HS-5 (cell line): ENCODE results near the gene TNFSF13.

ENCODE experiments used
- DNase-seq: peaks from one replicate; pipeline ENCODE4 v3.0.0-alpha.2; 2012; ENCODE audit warnings: low read depth

Gene TNFSF13, protein sequence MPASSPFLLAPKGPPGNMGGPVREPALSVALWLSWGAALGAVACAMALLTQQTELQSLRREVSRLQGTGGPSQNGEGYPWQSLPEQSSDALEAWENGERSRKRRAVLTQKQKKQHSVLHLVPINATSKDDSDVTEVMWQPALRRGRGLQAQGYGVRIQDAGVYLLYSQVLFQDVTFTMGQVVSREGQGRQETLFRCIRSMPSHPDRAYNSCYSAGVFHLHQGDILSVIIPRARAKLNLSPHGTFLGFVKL

DNA sequence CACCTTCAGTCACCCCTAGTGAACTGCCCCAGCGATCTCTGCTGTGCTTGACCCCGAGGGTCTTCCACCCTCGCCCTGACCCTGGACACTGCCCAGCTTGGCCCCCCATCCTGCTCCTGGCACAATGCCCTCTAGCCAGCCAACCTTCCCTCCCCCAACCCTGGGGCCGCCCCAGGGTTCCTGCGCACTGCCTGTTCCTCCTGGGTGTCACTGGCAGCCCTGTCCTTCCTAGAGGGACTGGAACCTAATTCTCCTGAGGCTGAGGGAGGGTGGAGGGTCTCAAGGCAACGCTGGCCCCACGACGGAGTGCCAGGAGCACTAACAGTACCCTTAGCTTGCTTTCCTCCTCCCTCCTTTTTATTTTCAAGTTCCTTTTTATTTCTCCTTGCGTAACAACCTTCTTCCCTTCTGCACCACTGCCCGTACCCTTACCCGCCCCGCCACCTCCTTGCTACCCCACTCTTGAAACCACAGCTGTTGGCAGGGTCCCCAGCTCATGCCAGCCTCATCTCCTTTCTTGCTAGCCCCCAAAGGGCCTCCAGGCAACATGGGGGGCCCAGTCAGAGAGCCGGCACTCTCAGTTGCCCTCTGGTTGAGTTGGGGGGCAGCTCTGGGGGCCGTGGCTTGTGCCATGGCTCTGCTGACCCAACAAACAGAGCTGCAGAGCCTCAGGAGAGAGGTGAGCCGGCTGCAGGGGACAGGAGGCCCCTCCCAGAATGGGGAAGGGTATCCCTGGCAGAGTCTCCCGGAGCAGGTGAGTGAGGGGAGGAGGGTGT is at the start of gene TNFSF13:
TSS of gene TNFSF13 (plus strand) at position 207 of the 776 bp plus-strand sequence. CDS start at position 497, 290 bp downstream.
- DNase-seq, result no peak

DNA sequence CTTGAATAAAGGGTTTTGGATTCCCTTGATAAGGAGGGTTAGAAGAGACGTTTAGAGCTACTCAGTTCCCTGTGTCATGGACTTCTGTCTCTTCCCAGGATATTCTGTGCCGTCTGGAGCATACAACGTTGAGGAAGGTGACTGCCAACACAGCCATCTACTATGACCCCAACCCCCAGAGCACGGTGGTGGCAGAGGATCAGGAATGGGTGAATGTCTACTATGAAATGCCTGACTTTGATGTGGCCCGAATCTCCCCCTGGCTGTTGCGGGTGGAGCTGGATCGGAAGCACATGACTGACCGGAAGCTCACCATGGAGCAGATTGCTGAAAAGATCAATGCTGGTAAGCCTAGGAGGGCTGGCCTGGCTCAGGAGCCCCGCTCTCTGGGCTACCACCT is 49.7 kb upstream of the TNFSF13 start:
- DNase-seq, result no peak

DNA sequence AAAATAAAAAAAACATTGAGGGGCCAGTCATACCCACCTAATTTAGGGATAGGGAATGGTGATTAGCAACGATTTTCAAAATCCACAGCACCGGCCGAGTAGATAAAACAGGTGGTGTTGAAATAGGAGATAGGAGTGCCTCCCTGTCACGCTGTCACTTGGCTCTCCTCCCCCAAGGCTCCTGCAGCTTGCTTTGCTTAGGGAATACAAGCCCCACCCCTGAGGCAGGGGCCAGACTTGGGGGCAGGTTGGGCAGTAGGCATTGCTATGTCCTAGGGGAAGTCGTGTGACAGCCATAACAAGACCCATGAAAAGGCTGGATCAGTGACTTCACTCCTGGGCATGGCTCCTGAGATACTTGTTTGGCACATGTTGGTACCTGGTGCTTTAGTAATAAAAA is 48.6 kb upstream of the TNFSF13 start:
- DNase-seq, result no peak

DNA sequence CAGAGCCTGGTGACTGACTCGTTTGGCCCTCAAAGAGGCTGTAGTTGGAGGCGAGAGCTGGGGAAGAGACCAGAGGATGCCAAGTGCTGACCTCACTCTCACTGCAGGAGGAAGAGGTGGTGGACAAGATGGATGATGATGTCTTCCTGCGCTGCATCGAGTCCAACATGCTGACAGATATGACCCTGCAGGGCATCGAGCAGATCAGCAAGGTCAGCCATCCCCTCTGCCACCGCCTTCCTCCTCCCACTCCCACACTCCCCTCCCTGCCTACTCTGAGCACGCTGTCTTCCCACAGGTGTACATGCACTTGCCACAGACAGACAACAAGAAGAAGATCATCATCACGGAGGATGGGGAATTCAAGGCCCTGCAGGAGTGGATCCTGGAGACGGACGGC is 47.4 kb upstream of the TNFSF13 start:
- DNase-seq, result no peak

DNA sequence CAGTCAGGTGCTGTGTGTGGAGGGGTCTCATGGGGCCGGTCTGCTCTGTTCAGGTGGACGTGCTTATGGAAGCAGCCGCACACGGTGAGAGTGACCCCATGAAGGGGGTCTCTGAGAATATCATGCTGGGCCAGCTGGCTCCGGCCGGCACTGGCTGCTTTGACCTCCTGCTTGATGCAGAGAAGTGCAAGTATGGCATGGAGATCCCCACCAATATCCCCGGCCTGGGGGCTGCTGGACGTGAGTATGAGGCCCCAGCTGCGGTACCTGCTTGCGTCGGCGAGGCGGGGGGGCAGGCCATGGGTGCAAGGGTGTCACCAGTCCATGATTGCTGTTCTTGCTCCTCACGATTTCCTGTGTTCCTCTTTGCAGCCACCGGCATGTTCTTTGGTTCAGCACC is 46.4 kb upstream of the TNFSF13 start:
- no peak for DNase-seq

DNA sequence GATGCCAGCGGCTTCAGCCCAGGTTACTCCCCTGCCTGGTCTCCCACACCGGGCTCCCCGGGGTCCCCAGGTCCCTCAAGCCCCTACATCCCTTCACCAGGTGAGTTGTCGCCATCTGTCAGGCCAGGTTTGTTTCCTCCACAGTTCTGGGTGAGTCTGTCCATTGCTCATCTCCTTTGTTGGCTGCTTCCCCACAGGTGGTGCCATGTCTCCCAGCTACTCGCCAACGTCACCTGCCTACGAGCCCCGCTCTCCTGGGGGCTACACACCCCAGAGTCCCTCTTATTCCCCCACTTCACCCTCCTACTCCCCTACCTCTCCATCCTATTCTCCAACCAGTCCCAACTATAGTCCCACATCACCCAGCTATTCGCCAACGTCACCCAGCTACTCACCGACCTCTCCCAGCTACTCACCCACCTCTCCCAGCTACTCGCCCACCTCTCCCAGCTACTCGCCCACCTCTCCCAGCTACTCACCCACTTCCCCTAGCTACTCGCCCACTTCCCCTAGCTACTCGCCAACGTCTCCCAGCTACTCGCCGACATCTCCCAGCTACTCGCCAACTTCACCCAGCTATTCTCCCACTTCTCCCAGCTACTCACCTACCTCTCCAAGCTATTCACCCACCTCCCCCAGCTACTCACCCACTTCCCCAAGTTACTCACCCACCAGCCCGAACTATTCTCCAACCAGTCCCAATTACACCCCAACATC is 45.6 kb upstream of the TNFSF13 start:
- no peak for DNase-seq

DNA sequence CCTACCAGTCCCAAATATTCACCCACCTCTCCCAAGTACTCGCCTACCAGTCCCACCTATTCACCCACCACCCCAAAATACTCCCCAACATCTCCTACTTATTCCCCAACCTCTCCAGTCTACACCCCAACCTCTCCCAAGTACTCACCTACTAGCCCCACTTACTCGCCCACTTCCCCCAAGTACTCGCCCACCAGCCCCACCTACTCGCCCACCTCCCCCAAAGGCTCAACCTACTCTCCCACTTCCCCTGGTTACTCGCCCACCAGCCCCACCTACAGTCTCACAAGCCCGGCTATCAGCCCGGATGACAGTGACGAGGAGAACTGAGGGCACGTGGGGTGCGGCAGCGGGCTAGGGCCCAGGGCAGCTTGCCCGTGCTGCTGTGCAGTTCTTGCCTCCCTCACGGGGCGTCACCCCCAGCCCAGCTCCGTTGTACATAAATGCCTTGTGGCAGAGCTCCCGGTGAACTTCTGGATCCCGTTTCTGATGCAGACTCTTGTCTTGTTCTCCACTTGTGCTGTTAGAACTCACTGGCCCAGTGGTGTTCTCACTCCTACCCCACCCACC is 44.6 kb upstream of the TNFSF13 start:
- no peak for DNase-seq

DNA sequence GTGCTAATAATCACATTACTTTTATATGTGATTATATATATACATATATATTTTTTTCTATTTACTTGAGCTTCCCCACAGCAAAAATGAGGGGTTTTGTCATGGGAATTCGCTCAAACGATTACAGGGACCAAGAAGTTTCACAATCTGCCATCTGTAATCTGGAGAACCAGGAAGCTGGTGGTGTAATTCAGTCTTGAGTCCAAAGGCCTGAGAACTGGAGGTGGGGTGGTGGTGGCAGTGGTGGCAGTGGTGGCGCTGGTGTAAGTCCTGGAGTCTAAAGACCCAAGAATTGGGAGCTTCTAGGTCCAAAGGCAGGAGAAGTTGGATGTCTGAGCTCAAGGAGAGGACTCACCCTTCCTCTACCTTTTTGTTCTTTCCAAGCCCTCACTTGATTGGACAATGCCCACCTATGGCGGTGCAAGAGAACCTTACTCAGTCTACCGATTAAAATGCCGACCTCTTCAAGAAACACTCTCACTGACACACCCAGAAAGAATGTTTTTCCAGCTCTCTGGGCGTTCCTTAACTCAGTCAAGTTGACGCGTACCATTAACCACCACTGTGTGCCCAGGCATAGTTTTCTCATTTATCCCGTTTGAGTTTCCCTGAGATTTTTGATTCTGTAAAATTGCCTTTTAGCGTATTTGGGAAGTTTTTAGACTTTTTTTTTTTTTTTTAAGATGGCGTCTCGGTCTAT is 42.5 kb upstream of the TNFSF13 start:
- no peak for DNase-seq

DNA sequence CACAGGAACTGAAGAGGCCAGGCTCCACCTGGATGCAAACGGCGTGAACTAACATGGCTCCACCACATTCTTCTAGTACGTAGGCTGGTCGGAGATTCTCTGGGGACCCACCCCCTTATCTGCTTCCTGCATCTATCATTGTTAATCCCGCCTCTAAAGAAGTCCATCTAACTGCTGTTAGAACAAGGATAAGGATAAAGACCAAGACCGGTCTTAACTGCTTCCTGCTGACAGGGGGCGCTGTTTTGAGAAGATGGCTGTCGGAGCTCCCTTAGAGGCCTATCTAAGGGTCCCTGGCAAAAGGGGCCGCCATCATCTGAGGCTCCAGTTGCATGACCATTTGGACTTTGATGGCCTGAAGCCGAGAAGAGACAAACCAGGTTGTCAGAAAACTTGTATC is 35.5 kb upstream of the TNFSF13 start:
- no peak for DNase-seq

DNA sequence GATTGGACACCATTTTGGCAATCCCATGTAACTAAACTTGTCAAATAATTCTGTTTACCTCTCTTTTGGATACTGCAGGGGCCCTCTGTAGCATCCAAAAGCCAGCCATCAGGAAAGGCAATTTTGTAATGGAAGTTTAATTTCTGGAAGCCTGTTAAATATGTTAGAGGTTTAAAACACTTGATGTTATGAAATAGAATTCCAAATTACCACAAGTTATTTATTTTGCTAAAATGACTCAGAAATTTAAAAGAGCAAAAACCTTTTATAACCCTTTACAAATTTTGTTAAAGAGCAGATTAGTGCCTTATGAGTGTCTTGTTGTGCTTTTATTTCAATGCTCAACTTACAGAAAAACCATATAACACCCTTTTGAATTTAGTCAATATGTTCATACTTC is 29.7 kb upstream of the TNFSF13 start:
- DNase-seq, result no peak

DNA sequence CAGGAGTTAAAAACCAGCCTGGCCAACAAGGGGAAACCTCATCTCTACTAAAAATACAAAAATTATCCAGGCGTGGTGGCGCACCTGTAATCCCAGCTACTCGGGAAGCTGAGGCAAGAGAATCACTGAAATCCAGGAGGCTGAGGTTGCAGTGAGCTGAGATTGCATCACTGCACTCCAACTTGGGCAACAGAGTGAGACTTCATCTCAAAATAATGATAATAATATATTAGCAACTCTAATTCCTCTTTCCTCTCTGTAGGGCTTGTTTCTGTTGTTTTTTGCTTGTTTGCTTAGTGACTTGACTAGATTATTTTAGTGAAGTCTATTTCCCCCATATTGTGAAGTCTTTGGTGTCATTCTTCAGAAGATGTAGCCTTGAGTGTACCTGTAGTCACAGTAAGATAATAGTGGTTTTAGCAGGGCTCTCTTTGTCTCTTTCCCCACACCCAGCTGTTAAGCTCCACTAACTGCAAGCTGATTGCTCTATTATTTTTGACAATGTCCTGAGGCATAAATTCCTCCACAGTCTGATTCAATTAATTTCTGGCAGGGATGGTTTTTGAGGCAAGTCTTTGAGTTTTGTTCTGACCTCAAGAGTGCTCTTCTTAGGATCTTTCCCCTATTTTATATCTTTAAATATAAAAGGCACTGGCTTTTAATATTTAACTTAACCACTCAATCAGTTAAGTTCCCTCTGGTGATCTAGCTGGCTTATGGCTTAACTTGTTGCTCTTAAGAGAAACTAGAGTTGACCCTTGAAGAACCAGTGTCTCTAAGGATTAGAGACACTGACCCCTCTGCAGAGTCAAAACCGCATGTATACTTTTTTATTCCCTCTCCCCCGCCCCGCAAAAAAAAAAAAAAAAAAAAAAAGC is 28.3 kb upstream of the TNFSF13 start:
- DNase-seq, result no peak

DNA sequence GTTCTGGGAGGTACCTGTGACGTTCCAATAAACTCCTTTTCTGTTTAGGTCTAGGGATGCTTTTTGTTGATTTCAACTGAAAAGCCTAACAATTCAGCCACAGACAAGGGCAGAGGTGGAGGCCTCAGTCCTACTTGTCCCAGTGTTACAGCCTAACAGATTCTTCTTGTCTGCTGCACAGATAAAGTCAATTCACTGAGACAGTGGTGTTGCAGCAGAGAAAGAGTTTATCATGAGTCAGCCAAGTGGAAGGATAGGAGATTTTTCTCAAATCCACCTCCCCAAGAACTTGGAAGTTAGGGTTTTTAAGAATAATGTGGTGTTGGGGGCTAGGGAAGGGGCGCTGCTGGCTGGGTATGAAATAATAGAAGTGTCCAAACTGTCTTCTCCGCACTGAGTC is 20.5 kb upstream of the TNFSF13 start:
- DNase-seq, result no peak

DNA sequence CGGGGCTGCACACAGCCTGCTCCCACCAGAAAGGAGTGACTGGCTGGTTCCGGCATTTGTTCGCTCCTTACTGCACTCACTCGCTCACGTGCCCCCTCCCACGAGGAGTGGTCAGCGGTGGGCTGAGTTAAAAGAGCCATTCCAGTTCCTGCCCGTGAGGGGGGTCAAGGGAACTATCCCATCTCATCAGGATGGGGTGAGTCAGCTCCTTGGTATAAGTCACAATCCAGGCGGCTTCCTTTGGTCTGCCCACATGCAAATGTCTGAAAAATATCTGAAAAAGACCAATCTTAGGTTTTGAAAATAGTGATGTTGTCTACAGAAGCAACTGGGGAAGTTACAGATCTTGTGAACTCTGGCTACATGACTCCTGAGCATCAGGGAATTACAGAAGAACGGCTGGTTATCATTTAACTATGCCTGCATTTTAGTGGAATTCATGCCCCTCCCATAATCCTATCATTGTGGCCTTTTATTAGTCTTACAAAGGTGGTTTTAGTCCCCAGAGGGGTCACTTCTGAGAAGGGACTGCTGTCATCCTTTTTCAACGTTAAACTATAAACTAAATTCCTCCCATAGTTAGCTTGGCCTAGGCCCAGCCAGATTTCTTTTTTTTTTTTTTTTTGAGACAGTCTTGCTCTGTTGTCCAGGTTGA is 19.5 kb upstream of the TNFSF13 start:
- no peak for DNase-seq

DNA sequence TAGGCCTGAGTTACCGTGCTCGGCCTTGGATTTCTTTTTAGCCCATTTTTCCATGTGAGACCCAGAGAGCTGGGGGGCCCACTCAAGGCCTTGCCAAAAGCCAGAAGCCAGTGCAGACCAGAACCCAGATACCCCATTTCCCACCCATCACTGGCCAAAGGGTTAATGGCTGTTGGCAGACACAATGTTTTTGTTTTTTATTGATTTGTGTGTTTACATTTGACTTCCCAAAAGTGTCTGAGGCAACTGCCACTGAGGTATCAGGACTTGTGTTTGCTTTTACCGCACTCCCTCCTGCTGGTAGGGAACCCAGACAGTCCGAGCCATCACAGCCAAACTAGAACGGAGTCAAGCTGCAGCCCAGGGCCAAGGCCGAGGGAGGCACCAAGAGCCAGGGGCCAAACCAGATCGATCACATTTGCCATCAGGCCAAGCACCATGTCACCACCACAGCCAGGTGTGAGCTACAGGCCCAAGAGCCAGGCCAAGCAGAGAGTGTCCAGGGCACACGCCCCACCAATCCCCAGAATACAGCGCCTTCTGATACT is 17.4 kb upstream of the TNFSF13 start:
- DNase-seq, result no peak

DNA sequence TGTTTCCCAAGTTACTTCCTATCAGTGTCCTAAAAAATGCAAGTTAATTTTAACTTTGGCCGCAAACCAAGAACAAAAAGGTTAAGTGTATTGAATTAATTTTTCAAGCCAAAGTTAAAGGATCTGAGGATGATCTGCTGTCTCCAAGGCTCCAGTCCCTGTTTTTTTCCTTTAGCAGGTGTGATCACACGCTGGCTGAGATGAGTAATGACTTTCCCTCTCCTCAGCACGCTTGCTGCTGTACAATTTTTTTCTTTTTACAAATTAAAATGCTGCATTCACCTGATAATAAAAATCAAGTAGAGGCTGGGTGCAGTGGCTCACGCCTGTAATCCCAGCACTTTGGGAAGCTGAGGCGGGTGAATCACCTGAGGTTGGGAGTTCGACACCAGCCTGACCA is 13.6 kb upstream of the TNFSF13 start:
- DNase-seq, result no peak

DNA sequence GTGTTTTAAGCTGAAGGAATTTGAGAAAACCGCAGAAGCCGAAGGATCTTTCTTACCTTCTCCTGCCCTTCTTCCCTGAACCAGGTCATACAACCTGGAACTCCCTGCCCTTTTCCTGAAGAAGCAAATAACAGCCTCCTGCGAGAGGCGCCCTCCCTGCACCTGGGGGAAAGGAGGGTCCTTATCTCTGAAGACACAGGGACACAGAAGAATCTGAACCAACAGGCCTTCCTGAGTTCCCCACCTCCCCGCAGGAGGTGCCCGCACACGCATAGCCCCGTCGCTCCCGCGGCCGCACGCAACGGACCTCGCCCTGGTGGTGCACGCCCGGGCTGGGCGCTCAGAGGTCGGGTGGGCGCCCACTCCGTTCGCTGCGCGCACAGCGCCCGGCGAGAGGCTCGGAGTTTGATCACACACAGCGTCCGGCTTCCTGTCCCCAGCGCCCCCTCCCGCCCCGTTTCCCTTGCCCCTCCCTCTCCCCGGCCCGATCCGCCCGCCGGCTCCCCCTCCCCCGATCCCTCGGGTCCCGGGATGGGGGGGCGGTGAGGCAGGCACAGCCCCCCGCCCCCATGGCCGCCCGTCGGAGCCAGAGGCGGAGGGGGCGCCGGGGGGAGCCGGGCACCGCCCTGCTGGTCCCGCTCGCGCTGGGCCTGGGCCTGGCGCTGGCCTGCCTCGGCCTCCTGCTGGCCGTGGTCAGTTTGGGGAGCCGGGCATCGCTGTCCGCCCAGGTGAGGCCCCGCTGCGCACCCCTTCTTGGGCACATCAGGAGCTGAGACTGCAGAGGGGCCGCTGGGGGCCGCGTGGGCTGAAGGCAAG is 9.8 kb upstream of the TNFSF13 start, which contains the start of gene TNFSF12:
TSS of gene TNFSF12 (plus strand) at position 474 of the 816 bp plus-strand sequence. CDS start at position 570, 96 bp downstream.
- no peak for DNase-seq

DNA sequence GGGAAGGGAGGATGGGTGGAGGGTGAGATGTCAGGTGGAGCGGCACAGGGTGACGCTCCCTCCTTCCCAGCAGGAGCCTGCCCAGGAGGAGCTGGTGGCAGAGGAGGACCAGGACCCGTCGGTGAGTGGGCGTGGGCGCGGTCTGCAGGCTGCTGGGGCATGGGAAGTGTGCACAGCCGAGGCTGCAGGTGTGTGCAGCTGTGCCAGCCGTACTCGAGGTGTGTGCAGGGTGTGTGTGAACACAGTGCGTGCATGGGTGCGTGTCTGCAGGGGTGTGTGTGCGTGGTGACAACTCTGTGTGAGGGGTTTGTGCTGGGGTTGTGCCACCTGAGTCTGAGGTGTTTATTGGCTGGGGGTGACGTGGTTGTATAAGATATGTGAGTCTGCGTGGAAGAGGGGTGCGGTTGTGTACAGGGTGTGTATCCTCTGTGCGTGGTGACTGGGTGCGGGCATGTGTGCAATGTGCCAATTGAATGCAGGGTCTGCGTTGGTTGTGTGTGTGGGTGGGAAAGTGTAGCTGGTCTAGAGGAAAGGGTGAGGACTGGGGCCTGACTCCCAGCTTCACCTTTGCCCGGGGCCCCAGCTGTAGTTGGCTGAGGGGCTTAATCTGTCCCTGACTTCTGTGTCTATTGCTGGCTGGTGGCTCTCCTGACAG is 9.0 kb upstream of the TNFSF13 start:
- DNase-seq, result no peak

DNA sequence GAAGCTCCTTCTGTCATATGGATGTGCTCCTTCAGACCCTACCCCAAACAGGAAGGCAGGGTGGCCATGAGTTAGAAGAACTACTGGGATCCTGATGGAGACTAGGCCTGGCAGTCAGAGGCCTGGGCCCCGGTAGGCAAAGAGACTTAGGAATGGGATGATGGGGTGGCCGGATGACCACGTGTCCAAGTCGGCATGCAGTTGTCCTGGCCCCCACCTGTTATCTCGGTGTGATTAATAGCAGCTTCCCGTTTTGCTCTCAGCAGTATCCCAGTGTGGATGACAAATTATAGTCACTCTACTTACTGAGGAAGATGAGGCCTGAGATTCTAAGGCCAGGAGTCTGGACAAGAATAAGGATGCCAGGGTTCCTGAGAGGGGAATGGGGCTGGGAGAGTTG is 8.2 kb upstream of the TNFSF13 start:
- no peak for DNase-seq

DNA sequence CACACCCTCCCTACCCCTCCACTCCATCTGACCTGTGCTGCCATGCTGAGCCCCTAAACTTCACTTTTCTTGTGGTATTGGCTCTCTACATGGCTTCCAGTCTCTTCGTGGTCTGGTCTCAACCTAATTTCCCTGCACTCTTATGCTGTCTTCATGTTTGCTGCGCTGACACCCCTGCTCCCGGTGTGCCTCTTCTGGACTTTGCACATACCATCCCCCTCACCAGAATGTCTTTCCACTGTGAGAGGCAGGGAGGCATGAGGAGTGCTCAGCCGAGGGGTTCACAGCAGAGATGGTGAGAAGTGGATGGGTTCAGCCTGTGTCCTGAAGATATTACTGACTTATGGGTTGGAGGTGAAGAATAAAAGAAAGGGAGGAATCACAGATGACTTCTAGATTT is 7.2 kb upstream of the TNFSF13 start:
- DNase-seq, result no peak
